GM21360 (cell line): Measurements from ENCODE around the gene TRO.

ENCODE experiments used
- ATAC-seq: cut with Tn5 transposase; IDR thresholded peaks from one replicate; pipeline ENCODE4 v1.9.1; 2021; ENCODE audit warnings: mild to moderate bottlenecking, moderate library complexity; ENCODE audit not compliant: unreplicated experiment

Gene TRO

DNA sequence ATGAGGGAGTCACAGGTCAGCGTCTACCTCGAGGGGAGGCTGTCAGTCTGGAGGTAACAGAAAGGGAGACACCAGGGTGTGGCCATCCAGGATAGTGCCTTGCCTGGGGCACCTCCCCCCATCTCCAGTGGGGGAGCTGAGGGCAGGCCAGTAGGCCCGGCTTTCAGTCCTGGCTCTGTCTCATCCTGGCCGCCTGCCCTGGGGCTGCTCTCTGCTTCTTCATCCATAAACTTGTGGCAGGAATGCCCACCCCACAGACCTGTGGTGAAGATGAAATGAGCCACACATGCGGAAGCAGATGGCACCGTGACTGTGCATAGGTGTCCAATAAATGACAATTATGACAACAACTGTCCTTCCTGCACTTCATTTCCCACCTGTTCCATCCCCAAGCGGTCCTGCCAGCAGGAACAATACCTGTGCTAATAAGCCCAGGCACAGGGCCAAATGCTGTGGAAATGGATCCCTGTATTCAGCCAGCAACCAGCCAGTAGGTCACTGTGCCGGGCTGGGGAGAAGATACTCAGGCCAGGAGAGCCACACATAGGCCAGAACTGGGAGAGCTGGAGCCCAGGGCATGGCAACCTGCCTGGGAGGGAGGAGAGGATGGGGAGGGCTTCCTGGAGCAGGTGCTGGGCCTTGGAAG is 30.2 kb downstream of the TRO start:
- no peak for ATAC-seq

DNA sequence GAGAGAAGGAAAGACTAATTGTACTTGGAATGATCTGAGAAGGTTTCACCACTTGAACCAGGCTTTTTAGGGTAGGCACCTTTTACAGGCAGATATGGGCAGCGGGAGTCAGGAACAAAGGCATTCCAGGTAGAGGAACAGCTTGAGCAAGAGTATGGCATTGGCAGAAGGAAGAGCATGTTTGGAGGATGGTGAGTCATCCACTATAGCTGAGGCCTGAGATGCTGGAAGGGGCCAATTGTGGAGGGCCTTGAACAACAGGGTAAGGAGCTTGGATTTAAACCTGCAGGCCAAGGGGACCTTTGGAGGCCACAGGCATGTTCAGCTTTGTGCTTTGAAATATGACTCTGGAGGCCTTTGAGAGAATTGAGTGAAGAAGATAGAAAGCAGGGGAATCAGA is 41.1 kb downstream of the TRO start:
- ATAC-seq: no peak

DNA sequence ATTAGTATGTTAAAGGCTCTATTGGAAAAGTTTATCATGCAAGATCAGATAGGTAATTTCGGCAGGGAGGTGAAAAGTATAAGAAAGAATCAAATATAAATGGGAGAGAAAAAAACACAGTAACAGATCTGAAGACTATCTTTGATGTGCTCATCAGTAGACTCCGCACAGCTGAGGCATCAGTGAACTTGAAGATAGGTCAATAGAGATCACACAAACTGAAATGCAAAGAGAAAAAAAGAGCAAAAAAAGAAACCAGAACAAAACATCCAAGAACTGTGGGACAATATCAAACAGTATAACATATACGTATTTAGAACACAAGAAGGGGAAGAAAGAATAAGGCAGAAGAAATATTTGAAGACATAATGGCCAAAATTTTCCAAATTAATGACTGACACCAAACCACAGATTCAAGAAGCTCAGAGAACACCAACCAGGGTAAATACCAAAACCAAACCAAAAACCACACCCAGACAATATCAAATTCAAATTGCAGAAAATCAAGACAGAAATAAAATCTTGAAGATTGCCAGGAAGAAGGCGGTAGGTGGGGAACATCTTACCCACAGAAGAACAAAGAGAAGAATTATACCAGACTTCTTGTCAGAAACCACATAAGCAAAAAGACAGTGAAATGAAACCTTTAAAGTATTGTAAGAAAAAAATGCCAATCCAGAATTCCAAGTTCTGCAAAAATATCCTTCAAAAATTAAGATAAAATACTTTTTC is 44.3 kb downstream of the TRO start:
- no peak for ATAC-seq

DNA sequence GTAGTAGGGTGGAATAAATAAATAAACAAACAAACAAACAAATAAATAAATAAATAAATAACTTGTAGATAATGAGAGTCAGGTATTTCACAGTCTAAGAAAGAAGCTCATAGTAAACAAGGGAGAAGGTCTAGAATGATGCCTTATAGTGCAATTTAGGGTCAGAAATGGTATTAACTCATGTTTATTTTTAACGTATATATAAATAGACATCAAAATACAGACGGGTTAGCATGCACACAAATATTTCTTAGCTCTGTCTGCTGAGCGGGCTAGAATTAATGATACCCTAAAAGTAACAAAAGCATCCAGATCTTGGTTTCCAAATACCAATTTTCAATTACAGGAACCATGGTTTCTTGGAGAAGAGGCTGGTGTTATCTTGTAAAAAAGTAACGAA is 56.8 kb downstream of the TRO start:
- no peak for ATAC-seq

DNA sequence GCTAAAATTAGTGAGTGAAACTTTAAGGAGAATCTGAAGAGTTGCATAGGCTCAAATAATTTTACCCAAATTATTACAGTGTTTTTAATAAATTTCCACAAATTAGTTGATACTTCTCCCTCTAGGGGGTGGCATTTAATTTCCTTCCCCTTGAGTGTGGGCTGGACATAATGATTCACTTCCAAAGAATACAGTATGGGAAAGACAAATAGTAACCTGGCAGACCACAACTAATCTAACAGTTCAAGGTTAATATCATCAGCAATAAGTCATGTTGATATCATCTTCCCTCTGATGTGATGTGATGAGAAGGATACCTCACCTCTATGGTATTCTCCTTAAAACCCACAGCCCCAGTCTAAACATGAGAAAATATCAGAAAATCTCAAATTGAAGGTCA is 57.8 kb downstream of the TRO start:
- no peak for ATAC-seq

DNA sequence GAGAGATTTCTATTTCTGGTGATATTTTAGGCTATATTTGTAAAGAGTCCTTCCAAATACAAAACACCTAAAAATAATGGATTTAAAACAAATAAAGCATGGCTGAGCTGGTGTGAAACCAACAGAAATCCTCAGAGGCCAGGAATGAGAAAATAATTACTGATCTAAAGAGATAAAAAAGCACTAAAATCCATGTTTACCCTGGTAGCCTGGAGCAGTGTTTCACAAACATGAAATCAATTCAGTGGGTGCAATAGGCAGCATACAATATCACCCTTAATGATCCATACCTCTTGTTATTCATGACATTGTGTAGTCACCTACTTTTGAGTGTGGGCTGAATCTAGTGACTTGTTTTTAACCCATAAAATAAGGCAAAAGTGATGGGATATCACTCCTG is 58.8 kb downstream of the TRO start:
- ATAC-seq: no peak

DNA sequence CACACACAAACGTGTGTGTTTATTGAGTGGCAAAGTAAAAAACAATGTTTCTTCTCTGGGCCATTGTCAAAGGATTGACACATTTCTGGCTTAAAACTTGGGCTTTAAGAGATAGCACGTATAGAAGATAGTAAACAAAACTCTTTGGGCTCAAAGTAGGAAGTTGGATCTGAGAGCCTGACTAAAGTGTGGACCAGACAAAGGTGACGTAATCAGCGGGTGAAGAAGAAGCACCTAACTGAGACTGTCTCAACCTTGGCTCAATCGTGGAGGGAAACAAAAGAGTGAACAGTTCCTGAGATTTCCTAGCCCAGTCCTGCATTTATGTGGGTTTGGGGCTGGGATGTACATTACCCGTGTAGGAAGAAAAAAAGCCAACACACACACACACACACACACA is 59.7 kb downstream of the TRO start:
- no peak for ATAC-seq
